RCC 7860 (cell line): ENCODE measurements around the gene TTLL12.

Experiments used
- DNase-seq: peaks from one replicate; pipeline ENCODE4 v3.0.0-alpha.2; 2015; ENCODE audit warnings: low spot score
- FAIRE-seq: peaks from 2 replicates; lab custom pipeline; 2012; peaks lifted over from hg19 to GRCh38; lab: Jason Lieb, UNC

TTLL12 gene

GRCh38 chr22:43186272-43187170 is at the start of gene TTLL12:
TTLL12 (minus strand) TSS chr22:43187134; CDS start chr22:43187069, 65 bp downstream.
- no peak for DNase-seq

GRCh38 chr22:43235445-43236409 is 48.8 kb upstream of the TTLL12 start:
- DNase-seq = no peak
- FAIRE-seq = no peak

More at GRCh38 chr22:43186272-43187170, at the start of gene TTLL12:
- FAIRE-seq = no peak

GRCh38 chr22:43234264-43234988 is 47.5 kb upstream of the TTLL12 start:
- FAIRE-seq = no peak
- DNase-seq = no peak

- FAIRE-seq (no peak), DNase-seq (no peak)
These were observed 46.6 kb upstream of the TTLL12 start for GRCh38 chr22:43233529-43233928.

- DNase-seq (no peak), FAIRE-seq (no peak)
These were observed 45.5 kb upstream of the TTLL12 start for GRCh38 chr22:43232445-43232844.

- FAIRE-seq (no peak), DNase-seq (no peak)
These were observed 44.7 kb upstream of the TTLL12 start for GRCh38 chr22:43231724-43232034.

GRCh38 chr22:43230971-43231723 is 44.2 kb upstream of the TTLL12 start:
- DNase-seq = peak; percentile 14
- no peak for FAIRE-seq

- DNase-seq = no peak
- no peak for FAIRE-seq
These were observed 43.6 kb upstream of the TTLL12 start for GRCh38 chr22:43230571-43230970.

GRCh38 chr22:43228863-43229262 is 41.9 kb upstream of the TTLL12 start:
- DNase-seq (no peak), FAIRE-seq (no peak)

GRCh38 chr22:43228330-43228729 is 41.4 kb upstream of the TTLL12 start:
- DNase-seq (no peak), FAIRE-seq (no peak)

- DNase-seq (no peak), FAIRE-seq (no peak)
These were observed 40.3 kb upstream of the TTLL12 start for GRCh38 chr22:43227239-43227630.

GRCh38 chr22:43226377-43227238 is 39.7 kb upstream of the TTLL12 start:
- FAIRE-seq (no peak), DNase-seq (no peak)

GRCh38 chr22:43225609-43226008 is 38.7 kb upstream of the TTLL12 start:
- DNase-seq = no peak
- FAIRE-seq = no peak

GRCh38 chr22:43222987-43223386 is 36.1 kb upstream of the TTLL12 start:
- no peak for FAIRE-seq
- no peak for DNase-seq

GRCh38 chr22:43222262-43222661 is 35.3 kb upstream of the TTLL12 start:
- DNase-seq (no peak), FAIRE-seq (no peak)

GRCh38 chr22:43220625-43221380 is 33.9 kb upstream of the TTLL12 start:
- no peak for FAIRE-seq
- no peak for DNase-seq

GRCh38 chr22:43218786-43219185 is 31.9 kb upstream of the TTLL12 start:
- FAIRE-seq (no peak), DNase-seq (no peak)

- no peak for FAIRE-seq
These were observed 30.5 kb upstream of the TTLL12 start for GRCh38 chr22:43217285-43218030.

More at GRCh38 chr22:43217285-43218030, 30.5 kb upstream of the TTLL12 start:
- DNase-seq = no peak
